ENCODE data around the gene PRR9.

PRR9 gene, protein sequence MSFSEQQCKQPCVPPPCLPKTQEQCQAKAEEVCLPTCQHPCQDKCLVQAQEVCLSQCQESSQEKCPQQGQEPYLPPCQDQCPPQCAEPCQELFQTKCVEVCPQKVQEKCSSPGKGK

DNA sequence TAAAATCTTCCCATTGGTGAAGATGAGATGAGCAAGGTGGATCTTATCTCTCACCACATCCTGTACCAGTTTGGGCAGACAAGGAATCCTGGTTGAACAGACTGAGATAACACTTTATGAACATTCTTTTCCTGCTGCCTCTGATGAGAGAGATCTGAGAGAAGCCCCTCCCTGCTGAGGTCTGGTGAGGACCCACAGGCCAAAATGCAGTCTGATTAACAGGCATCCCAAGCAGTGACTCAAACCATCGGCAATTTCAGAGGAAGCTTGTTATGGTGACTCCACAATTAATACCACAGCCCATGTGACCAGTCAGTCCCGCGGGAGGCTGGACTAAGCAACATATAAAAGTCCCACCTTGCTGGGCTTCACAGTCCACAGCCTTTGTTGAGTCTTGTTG is at the start of gene PRR9:
Gene PRR9, plus strand, starts transcription at position 373 of the 400 bp plus-strand sequence. CDS start 561 bp downstream, outside the sequence.
- TF ChIP-seq GATA2 (IDR thresholded peaks at IDR 0.05; ENCODE audit: low read depth, low read length) (no peak), GATA3 (IDR thresholded peaks at IDR 0.05; ENCODE audit: low read depth, low read length) (no peak)

DNA sequence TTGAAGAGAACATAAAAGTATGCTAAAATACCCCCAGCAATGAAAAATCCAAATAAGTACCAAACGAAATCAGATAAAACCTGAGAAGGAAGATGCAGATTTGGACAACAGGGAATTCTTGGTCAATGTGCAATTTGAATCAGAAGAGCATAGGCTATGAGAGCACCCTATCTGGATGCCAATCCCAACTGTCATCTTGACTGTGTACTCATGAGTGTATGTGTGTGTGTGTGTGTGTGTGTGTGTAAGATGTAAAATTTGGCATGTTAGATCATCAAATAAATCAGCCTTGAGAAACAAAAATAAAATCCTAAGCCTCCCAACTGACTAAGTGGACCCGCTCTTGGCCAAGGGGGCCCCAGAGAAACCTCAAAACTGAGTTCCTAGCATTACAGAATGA is 48.7 kb upstream of the PRR9 start:
- no peak for TF ChIP-seq GATA2 (IDR thresholded peaks at IDR 0.05; ENCODE audit: low read depth, low read length)
- no peak for TF ChIP-seq GATA3 (IDR thresholded peaks at IDR 0.05; ENCODE audit: low read depth, low read length)

DNA sequence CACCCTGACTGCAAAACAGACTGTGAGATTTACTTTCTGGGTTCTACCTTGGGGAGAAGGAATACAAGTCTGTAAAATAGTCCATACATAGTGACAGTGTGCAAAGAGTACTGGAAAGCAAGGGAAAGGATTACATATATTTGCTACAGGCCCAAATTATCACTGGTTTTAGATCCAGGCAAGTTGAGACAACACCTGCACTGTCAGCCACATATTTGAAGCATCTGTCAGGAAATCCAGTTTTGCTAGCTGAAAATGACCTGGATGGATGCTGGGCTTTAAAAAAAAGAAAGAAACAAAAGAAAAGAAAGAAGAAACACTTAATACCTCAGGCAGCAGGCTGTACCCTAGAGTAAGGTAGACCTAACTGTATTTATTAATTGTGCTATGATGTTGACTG is 42.8 kb upstream of the PRR9 start:
- TF ChIP-seq GATA2 (IDR thresholded peaks at IDR 0.05; ENCODE audit: low read depth, low read length), result no peak
- TF ChIP-seq GATA3 (IDR thresholded peaks at IDR 0.05; ENCODE audit: low read depth, low read length), result no peak

DNA sequence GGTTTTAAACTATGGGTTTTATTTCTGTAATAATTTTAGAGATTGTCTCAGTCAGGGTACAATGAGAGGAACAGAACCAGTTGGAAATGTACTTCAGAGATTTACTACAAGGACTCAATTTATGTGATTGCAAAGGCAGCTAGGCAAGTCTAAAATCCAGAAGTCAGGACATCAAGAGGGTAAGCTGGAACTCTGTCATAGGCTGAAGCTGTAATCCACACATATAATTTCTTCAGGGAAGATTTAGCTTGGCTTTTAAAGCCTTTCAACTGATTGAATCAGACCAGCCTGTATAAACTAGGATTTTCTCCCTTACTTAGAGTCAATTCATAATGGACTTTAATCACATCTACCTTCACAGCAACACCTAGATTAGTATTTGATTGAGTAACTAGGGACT is 38.5 kb upstream of the PRR9 start:
- no peak for TF ChIP-seq GATA3 (IDR thresholded peaks at IDR 0.05; ENCODE audit: low read depth, low read length)
- no peak for TF ChIP-seq GATA2 (IDR thresholded peaks at IDR 0.05; ENCODE audit: low read depth, low read length)

DNA sequence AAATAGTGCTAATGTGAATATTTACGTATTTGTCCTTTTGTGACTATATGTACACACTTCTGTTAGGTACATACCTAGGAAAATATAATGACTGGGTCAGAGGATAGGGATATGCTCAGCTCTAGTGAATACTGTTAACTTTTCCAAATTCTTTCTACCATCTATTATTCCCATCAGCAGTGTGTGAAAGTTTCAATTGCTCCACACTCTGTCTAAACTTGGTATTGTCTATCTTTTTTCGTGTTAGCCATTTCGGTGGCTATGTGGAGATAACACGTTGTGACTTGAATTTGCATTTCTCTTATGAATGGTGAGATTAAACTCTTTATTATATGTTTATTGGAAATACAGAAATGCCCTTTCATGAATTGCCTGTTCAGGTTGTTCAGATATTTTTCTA is 36.8 kb upstream of the PRR9 start:
- TF ChIP-seq GATA2 (IDR thresholded peaks at IDR 0.05; ENCODE audit: low read depth, low read length) (no peak), GATA3 (IDR thresholded peaks at IDR 0.05; ENCODE audit: low read depth, low read length) (no peak)

DNA sequence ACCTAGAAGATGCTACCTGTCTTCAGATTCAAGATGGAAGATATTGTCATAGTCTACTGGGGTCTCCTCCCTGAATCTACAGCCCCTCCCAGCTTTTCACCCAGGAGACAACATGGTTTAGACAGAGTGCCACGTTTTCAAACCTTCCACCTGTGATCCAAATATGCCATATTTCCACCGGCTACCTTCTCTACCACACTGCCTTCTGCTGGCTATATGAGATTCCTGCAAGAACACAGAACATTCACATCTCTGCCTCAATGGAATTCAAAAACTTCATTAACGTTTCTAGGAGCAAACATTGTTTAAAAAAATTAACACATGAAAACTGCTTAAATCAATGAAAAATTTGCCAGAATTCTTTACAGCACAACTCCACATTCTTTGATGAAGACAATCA is 27.0 kb upstream of the PRR9 start:
- no peak for TF ChIP-seq GATA2 (IDR thresholded peaks at IDR 0.05; ENCODE audit: low read depth, low read length)
- TF ChIP-seq GATA3 (IDR thresholded peaks at IDR 0.05; ENCODE audit: low read depth, low read length), result no peak

DNA sequence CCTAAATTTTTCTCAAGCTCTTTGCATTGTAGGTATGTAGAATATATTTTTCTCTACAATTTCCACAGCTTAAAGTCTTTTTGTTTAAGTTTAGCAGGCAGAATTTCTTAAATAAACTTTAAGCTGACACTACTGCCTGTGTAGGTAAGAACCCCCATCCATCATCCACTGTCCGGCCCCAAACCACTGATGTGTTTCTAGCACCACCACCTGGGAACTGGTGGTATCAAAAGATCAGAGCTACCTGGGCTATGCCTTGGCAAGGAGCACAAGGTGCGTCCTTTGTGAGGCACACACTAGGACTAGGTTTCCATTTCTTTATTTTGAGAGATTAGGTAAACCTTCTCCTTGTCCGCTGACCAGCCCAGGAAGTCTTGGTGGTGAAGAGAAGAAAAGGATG is 24.7 kb upstream of the PRR9 start:
- TF ChIP-seq GATA3 (IDR thresholded peaks at IDR 0.05; ENCODE audit: low read depth, low read length) (no peak), GATA2 (IDR thresholded peaks at IDR 0.05; ENCODE audit: low read depth, low read length) (no peak)

DNA sequence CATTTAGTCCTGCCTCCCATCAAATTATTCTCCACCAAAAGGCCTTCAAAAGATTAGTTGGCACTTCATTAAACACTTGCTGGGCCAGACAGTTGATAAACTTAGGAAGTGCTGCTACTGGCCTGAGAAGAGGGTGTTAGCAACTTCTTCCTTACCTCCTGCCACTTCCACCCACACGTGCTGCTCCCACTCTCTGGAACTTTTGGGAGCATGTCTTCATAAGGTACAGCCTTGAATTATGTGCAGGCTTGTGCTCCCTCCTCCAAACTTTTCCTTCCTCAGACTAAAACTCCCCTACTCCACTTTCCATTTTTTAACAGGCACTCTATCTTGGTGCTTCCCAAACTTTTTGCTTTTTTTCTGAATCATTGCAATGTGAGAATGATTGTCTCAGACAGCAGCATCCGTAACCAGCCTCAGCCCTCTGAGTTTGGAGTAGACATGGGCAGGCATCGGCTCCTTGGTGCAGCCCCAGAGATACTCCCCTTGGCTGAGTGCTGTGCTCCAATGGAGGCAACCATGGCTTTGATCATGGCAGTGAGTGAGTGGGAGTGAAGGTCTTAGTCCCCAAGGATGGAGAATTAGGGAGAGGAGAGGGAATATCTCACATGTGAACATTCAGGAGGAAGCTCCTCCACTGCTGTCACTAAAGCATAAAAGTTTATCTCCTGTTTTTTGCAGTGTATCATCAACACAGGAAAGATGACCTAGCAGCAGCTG is 22.9 kb upstream of the PRR9 start:
- TF ChIP-seq GATA2 (IDR thresholded peaks at IDR 0.05; ENCODE audit: low read depth, low read length), result no peak
- no peak for TF ChIP-seq GATA3 (IDR thresholded peaks at IDR 0.05; ENCODE audit: low read depth, low read length)

DNA sequence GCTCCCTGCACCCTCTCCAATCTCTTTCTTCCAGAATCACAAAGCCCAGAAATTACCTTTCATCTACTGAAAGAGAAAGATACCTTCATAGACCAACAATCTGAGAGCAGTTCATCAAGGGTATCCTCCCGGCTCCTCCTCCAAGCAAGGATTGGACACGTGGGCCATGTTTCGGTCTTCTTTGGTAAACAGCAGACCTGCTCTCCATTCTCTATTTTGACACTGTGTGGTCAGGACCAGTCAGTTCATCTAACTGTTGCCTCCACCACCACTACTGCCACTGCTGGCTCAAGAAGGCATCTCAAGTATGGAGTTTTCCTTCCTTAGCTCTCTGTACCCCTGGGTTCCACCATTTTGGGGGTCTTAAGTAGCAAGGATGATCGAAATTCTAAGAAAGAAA is 22.2 kb upstream of the PRR9 start:
- TF ChIP-seq GATA3 (IDR thresholded peaks at IDR 0.05; ENCODE audit: low read depth, low read length), result no peak
- TF ChIP-seq GATA2 (IDR thresholded peaks at IDR 0.05; ENCODE audit: low read depth, low read length), result no peak

DNA sequence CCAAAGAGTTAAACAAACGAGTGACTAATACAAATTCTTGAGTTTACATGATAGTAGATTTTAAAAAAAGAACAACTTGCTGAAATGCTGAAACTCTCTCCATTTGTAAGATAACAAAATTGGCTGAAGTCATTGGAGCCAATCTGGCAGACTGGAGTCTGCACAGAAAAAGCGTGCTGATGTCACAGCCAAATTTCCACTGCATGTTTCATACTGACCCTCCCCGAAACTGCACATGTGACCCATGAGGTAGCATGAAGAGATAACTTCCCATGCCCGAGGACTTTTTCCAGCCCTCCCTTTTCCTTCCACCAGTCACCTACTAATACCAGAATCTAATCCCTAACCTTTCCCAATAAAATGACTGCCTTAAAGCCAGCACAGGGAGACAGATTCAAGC is 15.4 kb upstream of the PRR9 start:
- no peak for TF ChIP-seq GATA2 (IDR thresholded peaks at IDR 0.05; ENCODE audit: low read depth, low read length)
- TF ChIP-seq GATA3 (IDR thresholded peaks at IDR 0.05; ENCODE audit: low read depth, low read length), result no peak

DNA sequence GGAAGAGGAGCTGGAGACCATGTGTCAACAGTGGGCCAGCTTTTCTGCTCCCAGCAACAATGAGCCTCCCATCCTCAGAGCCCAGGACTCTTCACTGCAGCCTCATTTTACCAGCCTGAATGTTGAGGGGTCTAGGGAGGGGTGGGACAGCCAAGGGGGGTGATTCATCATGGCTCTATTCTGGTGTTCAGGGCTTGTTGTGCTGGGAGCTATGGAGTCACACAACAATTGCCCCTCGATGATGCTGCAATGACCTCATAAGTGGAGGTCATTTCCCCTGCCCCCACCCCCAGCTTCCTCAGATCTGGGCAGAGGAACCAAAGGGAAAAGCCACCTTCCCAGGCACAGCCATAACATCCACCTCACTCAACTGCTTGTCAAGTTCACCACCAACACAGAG is 14.3 kb upstream of the PRR9 start, which contains the start of gene LELP1:
Gene LELP1, plus strand, starts transcription at position 301 of the 400 bp plus-strand sequence. CDS start 1,278 bp downstream, outside the sequence.
- TF ChIP-seq GATA2 (IDR thresholded peaks at IDR 0.05; ENCODE audit: low read depth, low read length), result no peak

DNA sequence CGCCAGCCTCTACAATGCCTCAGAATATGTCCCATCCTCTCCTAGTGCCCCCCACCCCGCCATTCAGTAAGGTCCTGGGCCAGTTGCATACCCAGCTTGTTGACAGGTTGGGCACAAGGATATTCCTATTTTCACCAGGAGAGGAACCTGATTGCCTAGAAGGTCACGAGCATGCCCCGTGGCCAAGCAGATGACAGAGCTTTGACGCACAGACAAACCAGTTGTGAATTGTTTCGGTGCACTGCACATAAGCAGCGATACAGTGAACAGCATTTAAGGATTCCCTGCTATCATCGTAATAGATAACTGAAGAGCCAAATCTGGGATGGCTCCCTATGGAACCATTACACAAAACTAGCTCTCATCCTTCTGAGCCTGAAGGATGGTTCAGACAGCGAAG is 10.8 kb upstream of the PRR9 start:
- TF ChIP-seq GATA3 (IDR thresholded peaks at IDR 0.05; ENCODE audit: low read depth, low read length) (no peak), GATA2 (IDR thresholded peaks at IDR 0.05; ENCODE audit: low read depth, low read length) (no peak)

DNA sequence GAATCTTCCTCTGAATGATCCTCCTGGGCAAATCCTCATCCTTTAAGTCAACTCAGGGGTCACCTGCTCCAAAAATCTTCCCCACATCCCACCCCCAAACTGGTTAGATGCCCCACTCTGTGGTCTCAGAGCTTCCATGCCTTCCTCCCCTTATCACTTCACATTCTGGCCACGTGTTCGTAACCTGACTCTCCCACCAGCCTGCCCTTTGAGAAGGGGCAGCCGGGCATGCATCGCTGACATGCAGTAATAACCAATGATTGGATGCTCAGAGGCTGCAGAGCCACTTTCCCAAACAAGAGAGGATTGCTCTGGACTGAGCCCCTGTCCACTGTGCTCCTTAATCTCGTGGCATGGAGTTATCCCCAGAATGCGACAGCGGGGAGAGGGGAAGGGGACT is 7.2 kb upstream of the PRR9 start:
- TF ChIP-seq GATA2 (IDR thresholded peaks at IDR 0.05; ENCODE audit: low read depth, low read length) (no peak), GATA3 (IDR thresholded peaks at IDR 0.05; ENCODE audit: low read depth, low read length) (no peak)

DNA sequence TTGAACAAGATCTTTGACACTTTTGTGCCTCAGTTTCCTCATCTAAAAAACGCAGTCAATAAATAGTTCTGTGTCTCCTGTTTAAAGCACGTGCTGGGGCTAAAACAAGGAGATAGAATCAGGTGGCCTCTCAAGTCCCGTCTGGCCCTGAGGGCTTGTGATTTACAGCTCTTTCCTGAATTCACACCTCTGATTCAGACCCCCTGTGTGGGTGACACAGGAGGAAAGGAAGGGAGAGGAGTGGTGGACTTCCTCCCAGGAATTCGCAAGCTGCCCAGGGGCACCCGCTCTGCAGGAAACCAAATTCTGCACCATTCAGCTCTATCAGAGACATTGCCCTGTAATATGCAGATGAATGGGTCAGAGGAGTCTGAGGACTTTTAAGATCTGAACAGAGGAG is 5.2 kb upstream of the PRR9 start:
- no peak for TF ChIP-seq GATA3 (IDR thresholded peaks at IDR 0.05; ENCODE audit: low read depth, low read length)
- no peak for TF ChIP-seq GATA2 (IDR thresholded peaks at IDR 0.05; ENCODE audit: low read depth, low read length)

DNA sequence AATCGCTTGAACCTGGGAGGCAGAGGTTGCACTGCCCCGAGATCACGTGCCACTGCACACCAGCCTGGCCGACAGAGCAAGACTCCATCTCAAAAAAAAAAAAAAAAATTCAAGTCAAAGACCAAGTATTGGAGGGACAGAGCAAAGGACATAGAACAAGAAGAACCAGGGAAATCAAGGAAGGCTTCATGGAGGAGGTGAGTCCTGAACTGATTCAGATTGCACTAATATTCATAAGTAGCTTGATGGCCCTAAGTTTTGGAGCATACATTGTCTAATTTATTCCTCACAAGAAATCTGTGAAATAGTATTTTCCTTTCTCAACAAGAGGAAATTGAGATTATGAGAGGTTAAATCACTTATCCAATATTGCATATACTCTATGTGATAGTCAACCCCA is 3.9 kb upstream of the PRR9 start:
- TF ChIP-seq GATA2 (IDR thresholded peaks at IDR 0.05; ENCODE audit: low read depth, low read length) (no peak), GATA3 (IDR thresholded peaks at IDR 0.05; ENCODE audit: low read depth, low read length) (no peak)

Data from SH-SY5Y (cell line).